Transverse colon (tissue), 4 donors: ENCODE data around the gene KLF5.

Experiments
- EP300 ChIP-seq: sonication (generic); formaldehyde crosslinking; IDR thresholded peaks from one replicate; pipeline ENCODE4 v1.6.1; 2017; ENCODE audit warnings: antibody characterized with exemption, low read depth
- POLR2A ChIP-seq: fragments of 450-650 bp; IDR thresholded peaks from one replicate; pipeline ENCODE4 v1.6.1; 2016; ENCODE audit warnings: antibody characterized with exemption, mild to moderate bottlenecking, moderate library complexity
- POLR2AphosphoS5 ChIP-seq, 3 donors: sonication (generic); formaldehyde crosslinking; IDR thresholded peaks; one replicate each; pipeline ENCODE4 v1.6.1; 2016; ENCODE audit warnings: antibody characterized with exemption in 3 of 3
- TF ChIP-seq, protein P1 (sequence below), 5 experiments: fragments of 200-600 bp in 3 of 5; fragments of 450-650 bp in 2 of 5; sonication (generic) in 3 of 5; IDR thresholded peaks; 1 replicate in 2 of 5; 2 replicates in 3 of 5; pipeline ENCODE4 v1.5.1; 2016 to 2017; ENCODE audit warnings: antibody characterized with exemption in 5 of 5, inconsistent platforms in 3 of 5, mild to moderate bottlenecking in 2 of 5, moderate library complexity in 1 of 5

DNA sequence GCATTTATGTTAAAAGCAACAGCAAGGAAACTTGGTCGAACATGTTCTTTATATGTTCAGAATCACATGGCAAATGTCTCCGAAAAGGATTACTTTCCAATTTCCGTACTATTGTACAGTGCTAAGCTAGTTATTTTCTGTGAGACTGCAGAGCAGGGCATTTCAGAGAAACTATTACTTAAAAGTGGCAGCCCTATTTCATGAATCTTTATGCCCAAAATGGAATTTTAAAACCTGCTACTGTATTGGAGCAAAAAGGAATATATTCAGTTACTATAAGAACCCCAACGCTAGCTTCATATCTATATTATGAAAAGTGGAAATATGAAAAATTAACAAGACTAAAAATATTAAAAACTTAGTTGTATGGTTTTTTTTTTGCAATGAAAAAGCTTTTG, 2.2 kb upstream of the KLF5 start:
- TF ChIP-seq, protein P1, sequence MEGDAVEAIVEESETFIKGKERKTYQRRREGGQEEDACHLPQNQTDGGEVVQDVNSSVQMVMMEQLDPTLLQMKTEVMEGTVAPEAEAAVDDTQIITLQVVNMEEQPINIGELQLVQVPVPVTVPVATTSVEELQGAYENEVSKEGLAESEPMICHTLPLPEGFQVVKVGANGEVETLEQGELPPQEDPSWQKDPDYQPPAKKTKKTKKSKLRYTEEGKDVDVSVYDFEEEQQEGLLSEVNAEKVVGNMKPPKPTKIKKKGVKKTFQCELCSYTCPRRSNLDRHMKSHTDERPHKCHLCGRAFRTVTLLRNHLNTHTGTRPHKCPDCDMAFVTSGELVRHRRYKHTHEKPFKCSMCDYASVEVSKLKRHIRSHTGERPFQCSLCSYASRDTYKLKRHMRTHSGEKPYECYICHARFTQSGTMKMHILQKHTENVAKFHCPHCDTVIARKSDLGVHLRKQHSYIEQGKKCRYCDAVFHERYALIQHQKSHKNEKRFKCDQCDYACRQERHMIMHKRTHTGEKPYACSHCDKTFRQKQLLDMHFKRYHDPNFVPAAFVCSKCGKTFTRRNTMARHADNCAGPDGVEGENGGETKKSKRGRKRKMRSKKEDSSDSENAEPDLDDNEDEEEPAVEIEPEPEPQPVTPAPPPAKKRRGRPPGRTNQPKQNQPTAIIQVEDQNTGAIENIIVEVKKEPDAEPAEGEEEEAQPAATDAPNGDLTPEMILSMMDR (IDR thresholded peaks at IDR 0.05): no peak
- TF ChIP-seq POLR2AphosphoS5 (IDR thresholded peaks at IDR 0.05): no peak
- TF ChIP-seq EP300: no peak
- no peak for TF ChIP-seq POLR2A
